ENCODE data around the gene JARID2. TPM values are rescaled to one million over a fixed set of nuclear protein-coding genes. Genes with fewer than 3 reads are reported as not detected.

Gene JARID2
- polyA plus RNA-seq, 1 of the 3 experiments (the other 2 are of a cell fraction) = 3.4 TPM

DNA sequence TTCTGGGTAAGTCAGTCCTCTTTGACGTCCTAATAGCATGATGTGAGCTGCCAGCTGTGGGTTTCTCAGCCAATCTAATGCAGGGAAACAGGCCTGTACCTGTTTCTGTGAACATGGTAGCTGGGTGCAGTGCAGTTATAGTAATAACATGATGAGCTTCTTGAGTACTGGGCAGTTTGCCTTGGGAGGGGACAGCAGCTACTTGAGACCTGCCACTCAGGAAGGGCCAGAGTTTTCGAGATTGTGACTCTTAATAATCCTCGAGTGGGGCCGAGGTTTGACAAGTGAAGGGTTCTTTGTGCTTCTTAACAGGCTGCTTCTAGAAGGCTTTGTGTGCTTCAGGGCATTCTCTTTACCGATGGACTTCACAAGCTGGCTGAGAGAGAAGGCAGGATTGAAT lies 180.1 kb downstream of the JARID2 start:
- Histone ChIP-seq H3K4me1 (ENCODE audit: control insufficient read depth in 1 of 2, insufficient read depth in 2 of 2, low read depth in 1 of 2, low read length in 1 of 2) (peaks cover 6 to 14% of the 10 kb centered on the region in 2 experiments; a peak in 3 of 4 replicates), H3K4me2 (no peak overlapping the region), H3K4me3 (ENCODE audit: low read depth in 2 of 2, low read length in 1 of 2) (no peak overlapping the region), H3K27ac (ENCODE audit: low read depth in 2 of 2, low read length in 1 of 2) (no peak overlapping the region), H3K9me2 (no peaks in the 10 kb centered on the region), H3F3A (replicated peaks; ENCODE audit: insufficient read depth) (no peaks in the 10 kb centered on the region), H3K36me3 (replicated peaks in 1 of 2; ENCODE audit: control insufficient read depth in 1 of 2, insufficient read depth in 2 of 2, low read length in 1 of 2) (no peaks in the 10 kb centered on the region), H3K9me3 (no peaks in the 10 kb centered on the region), H3K79me2 (ENCODE audit: insufficient read depth) (no peaks in the 10 kb centered on the region), H3K9ac (no peak overlapping the region), H3K27me3 (ENCODE audit: insufficient read depth) (no peaks in the 10 kb centered on the region), H4K20me1 (ENCODE audit: insufficient read depth) (peaks cover 1% of the 10 kb centered on the region; the same call in 1 of the 2 replicates), H2AFZ (ENCODE audit: low read depth) (no peak overlapping the region)
- 84% methylated on average over 3 of the region's 5 CpGs for WGBS (ENCODE audit: low lambda C conversion rate)
- POLR2A ChIA-PET = no interaction called here
- TF ChIP-seq, protein P1, sequence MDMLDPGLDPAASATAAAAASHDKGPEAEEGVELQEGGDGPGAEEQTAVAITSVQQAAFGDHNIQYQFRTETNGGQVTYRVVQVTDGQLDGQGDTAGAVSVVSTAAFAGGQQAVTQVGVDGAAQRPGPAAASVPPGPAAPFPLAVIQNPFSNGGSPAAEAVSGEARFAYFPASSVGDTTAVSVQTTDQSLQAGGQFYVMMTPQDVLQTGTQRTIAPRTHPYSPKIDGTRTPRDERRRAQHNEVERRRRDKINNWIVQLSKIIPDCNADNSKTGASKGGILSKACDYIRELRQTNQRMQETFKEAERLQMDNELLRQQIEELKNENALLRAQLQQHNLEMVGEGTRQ (IDR thresholded peaks at IDR 0.05; ENCODE audit: borderline replicate concordance, low read depth, low read length) = no peak
- no peak for TF ChIP-seq SMC3 (IDR thresholded peaks at IDR 0.05; ENCODE audit: low read depth, low read length)
- TF ChIP-seq RXRA (IDR thresholded peaks at IDR 0.05; ENCODE audit: borderline replicate concordance, low read depth) = no peak
- no peak for TF ChIP-seq TEAD4 (IDR thresholded peaks at IDR 0.05; ENCODE audit: borderline replicate concordance, insufficient read depth)
- TF ChIP-seq, protein P2, sequence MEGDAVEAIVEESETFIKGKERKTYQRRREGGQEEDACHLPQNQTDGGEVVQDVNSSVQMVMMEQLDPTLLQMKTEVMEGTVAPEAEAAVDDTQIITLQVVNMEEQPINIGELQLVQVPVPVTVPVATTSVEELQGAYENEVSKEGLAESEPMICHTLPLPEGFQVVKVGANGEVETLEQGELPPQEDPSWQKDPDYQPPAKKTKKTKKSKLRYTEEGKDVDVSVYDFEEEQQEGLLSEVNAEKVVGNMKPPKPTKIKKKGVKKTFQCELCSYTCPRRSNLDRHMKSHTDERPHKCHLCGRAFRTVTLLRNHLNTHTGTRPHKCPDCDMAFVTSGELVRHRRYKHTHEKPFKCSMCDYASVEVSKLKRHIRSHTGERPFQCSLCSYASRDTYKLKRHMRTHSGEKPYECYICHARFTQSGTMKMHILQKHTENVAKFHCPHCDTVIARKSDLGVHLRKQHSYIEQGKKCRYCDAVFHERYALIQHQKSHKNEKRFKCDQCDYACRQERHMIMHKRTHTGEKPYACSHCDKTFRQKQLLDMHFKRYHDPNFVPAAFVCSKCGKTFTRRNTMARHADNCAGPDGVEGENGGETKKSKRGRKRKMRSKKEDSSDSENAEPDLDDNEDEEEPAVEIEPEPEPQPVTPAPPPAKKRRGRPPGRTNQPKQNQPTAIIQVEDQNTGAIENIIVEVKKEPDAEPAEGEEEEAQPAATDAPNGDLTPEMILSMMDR (IDR thresholded peaks at IDR 0.05) = no peak
- TF ChIP-seq GABPA (IDR thresholded peaks at IDR 0.05; ENCODE audit: low read depth) = no peak
- CTCF ChIA-PET = no interaction called here
- no peak for DNase-seq

DNA sequence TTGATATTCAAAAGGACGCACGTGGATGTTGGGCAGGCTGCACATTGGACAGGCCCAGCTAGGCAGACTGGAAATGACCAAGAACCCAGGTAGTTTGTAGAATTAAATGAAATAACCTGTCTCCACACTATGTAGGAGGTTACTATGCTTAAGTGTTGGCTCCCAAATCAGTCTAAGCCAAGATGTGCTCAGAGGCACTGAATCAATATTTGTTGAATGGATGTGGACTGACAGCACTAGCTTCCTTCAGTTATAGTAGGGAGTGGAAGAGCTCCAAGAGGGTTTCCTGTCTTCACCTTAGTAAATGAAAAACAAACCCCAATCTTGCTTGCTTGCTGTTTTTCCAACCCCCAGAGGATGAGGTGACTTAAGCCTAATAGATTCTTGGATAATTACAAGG lies 180.5 kb downstream of the JARID2 start:
- Histone ChIP-seq H3K4me1 (ENCODE audit: control insufficient read depth in 1 of 2, insufficient read depth in 2 of 2, low read depth in 1 of 2, low read length in 1 of 2) (peaks cover 11 to 14% of the 10 kb centered on the region in 2 experiments; a peak in 3 of 4 replicates), H3K9me3 (no peaks in the 10 kb centered on the region), H3K27me3 (ENCODE audit: insufficient read depth) (no peaks in the 10 kb centered on the region), H3K9ac (no peak overlapping the region), H3K9me2 (no peaks in the 10 kb centered on the region), H4K20me1 (ENCODE audit: insufficient read depth) (peaks cover 3% of the 10 kb centered on the region; the same call in 1 of the 2 replicates), H3F3A (replicated peaks; ENCODE audit: insufficient read depth) (no peaks in the 10 kb centered on the region), H3K4me2 (no peak overlapping the region), H3K4me3 (ENCODE audit: low read depth in 2 of 2, low read length in 1 of 2) (no peak overlapping the region), H3K79me2 (ENCODE audit: insufficient read depth) (no peaks in the 10 kb centered on the region), H3K27ac (ENCODE audit: low read depth in 2 of 2, low read length in 1 of 2) (no peak overlapping the region), H2AFZ (ENCODE audit: low read depth) (no peak overlapping the region), H3K36me3 (replicated peaks in 1 of 2; ENCODE audit: control insufficient read depth in 1 of 2, insufficient read depth in 2 of 2, low read length in 1 of 2) (no peaks in the 10 kb centered on the region)
- TF ChIP-seq SMC3 (IDR thresholded peaks at IDR 0.05; ENCODE audit: low read depth, low read length) = no peak
- no peak for TF ChIP-seq SIN3A (IDR thresholded peaks at IDR 0.05; ENCODE audit: borderline replicate concordance, low read depth, low read length)
- TF ChIP-seq FOSL2 (IDR thresholded peaks at IDR 0.05; ENCODE audit: borderline replicate concordance, low read depth) = no peak
- TF ChIP-seq, protein P1 (IDR thresholded peaks at IDR 0.05; ENCODE audit: borderline replicate concordance, low read depth, low read length) = no peak
- no peak for TF ChIP-seq RCOR1 (IDR thresholded peaks at IDR 0.05; ENCODE audit: low read length)
- TF ChIP-seq, protein P3, sequence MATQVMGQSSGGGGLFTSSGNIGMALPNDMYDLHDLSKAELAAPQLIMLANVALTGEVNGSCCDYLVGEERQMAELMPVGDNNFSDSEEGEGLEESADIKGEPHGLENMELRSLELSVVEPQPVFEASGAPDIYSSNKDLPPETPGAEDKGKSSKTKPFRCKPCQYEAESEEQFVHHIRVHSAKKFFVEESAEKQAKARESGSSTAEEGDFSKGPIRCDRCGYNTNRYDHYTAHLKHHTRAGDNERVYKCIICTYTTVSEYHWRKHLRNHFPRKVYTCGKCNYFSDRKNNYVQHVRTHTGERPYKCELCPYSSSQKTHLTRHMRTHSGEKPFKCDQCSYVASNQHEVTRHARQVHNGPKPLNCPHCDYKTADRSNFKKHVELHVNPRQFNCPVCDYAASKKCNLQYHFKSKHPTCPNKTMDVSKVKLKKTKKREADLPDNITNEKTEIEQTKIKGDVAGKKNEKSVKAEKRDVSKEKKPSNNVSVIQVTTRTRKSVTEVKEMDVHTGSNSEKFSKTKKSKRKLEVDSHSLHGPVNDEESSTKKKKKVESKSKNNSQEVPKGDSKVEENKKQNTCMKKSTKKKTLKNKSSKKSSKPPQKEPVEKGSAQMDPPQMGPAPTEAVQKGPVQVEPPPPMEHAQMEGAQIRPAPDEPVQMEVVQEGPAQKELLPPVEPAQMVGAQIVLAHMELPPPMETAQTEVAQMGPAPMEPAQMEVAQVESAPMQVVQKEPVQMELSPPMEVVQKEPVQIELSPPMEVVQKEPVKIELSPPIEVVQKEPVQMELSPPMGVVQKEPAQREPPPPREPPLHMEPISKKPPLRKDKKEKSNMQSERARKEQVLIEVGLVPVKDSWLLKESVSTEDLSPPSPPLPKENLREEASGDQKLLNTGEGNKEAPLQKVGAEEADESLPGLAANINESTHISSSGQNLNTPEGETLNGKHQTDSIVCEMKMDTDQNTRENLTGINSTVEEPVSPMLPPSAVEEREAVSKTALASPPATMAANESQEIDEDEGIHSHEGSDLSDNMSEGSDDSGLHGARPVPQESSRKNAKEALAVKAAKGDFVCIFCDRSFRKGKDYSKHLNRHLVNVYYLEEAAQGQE (IDR thresholded peaks at IDR 0.05; ENCODE audit: low read depth, low read length) = no peak
- no peak for TF ChIP-seq YY1 (IDR thresholded peaks at IDR 0.05; ENCODE audit: low read depth)
- no peak for TF ChIP-seq EZH2phosphoT487 (IDR thresholded peaks at IDR 0.05; ENCODE audit: borderline replicate concordance, low read depth)
- no peak for TF ChIP-seq TEAD4 (IDR thresholded peaks at IDR 0.05; ENCODE audit: borderline replicate concordance, insufficient read depth)
- no peak for TF ChIP-seq MEF2A (IDR thresholded peaks at IDR 0.05; ENCODE audit: borderline replicate concordance, low read depth)
- TF ChIP-seq, protein P4, sequence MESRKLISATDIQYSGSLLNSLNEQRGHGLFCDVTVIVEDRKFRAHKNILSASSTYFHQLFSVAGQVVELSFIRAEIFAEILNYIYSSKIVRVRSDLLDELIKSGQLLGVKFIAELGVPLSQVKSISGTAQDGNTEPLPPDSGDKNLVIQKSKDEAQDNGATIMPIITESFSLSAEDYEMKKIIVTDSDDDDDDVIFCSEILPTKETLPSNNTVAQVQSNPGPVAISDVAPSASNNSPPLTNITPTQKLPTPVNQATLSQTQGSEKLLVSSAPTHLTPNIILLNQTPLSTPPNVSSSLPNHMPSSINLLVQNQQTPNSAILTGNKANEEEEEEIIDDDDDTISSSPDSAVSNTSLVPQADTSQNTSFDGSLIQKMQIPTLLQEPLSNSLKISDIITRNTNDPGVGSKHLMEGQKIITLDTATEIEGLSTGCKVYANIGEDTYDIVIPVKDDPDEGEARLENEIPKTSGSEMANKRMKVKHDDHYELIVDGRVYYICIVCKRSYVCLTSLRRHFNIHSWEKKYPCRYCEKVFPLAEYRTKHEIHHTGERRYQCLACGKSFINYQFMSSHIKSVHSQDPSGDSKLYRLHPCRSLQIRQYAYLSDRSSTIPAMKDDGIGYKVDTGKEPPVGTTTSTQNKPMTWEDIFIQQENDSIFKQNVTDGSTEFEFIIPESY (IDR thresholded peaks at IDR 0.05; ENCODE audit: borderline replicate concordance, low read depth) = no peak
- TF ChIP-seq CHD2 (IDR thresholded peaks at IDR 0.05; ENCODE audit: low read length, partially characterized antibody) = no peak
- TF ChIP-seq NFIC (IDR thresholded peaks at IDR 0.05; ENCODE audit: borderline replicate concordance) = no peak
- POLR2A ChIA-PET = no interaction called here
- CTCF ChIA-PET = no interaction called here
- WGBS (ENCODE audit: low lambda C conversion rate) = 100% methylated on average over 2 of the region's 2 CpGs
- no peak for DNase-seq

Measured in SK-N-SH (cell line).